Measurements from ENCODE around the gene HOXD9.

Gene HOXD9

GRCh38 chr2:176103742-176104315, 18.7 kb upstream of the HOXD9 start:
- H3K4me3 ChIP-seq (ENCODE audit: low read depth, low read length): no peak overlapping the region
- ChIA-PET POLR2A (no interaction called here), CTCF (interaction anchor here (1.0 to 2.3 kb wide), 9 partner anchors 9 to 1406 kb away, joined by 3 to 8 read pairs (median 4); partner anchors contain the start of gene HOXD10)
- TF ChIP-seq, protein P1, sequence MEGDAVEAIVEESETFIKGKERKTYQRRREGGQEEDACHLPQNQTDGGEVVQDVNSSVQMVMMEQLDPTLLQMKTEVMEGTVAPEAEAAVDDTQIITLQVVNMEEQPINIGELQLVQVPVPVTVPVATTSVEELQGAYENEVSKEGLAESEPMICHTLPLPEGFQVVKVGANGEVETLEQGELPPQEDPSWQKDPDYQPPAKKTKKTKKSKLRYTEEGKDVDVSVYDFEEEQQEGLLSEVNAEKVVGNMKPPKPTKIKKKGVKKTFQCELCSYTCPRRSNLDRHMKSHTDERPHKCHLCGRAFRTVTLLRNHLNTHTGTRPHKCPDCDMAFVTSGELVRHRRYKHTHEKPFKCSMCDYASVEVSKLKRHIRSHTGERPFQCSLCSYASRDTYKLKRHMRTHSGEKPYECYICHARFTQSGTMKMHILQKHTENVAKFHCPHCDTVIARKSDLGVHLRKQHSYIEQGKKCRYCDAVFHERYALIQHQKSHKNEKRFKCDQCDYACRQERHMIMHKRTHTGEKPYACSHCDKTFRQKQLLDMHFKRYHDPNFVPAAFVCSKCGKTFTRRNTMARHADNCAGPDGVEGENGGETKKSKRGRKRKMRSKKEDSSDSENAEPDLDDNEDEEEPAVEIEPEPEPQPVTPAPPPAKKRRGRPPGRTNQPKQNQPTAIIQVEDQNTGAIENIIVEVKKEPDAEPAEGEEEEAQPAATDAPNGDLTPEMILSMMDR (IDR thresholded peaks at IDR 0.05; ENCODE audit: insufficient read depth, low read length, missing control alignments): no peak
- no peak for DNase-seq (ENCODE audit: low read depth, low spot score)

DNA sequence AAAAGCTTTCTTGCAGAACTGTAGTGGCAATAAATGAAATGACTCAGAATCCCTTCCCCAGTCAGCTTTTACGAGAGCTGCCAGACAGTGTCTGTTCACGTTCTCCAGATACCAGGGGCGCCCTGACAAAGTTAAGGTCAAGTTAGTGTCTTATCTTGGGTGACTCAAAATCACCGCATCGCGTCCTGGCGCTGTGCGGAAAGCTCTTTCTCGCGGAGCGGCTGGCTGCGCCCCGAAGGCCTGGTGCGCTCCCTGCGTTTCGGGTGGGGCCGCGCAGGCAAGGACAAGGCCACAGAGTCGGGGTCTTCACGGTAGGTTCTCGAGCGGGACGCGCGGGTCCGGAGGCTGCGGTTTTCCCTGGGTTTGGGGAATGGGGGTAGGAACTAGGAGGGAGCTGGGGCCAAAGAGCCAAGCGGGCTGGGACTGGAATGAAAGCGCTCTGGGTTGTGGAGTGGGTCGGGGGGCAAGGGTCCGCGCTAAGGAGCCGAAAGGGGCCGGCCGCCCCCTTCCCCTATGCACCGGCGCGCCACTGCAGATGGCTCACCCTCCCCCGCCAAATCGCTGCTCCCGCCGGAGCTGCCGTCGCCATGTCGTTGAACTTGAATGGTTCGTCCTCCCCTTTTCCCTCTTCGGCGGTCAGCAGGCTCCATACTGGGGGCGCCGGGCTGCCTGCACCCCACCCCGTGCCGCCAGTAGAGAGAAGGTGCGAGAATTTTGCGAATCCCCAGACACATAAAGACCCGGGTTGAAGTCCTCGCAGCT, 18.0 kb upstream of the HOXD9 start:
- TF ChIP-seq, protein P1 (IDR thresholded peaks at IDR 0.05; ENCODE audit: insufficient read depth, low read length, missing control alignments): no peak
- peak overlapping the region; percentile 3; the same call in 1 of the 2 replicates for H3K4me3 ChIP-seq (ENCODE audit: low read depth, low read length)
- CTCF ChIA-PET: interaction anchor here (0.6 to 2.3 kb wide), 11 partner anchors 9 to 1407 kb away, joined by 3 to 8 read pairs (median 3); partner anchors contain the start of gene HOXD10
- DNase-seq (ENCODE audit: low read depth, low spot score): no peak
- POLR2A ChIA-PET: no interaction called here

DNA sequence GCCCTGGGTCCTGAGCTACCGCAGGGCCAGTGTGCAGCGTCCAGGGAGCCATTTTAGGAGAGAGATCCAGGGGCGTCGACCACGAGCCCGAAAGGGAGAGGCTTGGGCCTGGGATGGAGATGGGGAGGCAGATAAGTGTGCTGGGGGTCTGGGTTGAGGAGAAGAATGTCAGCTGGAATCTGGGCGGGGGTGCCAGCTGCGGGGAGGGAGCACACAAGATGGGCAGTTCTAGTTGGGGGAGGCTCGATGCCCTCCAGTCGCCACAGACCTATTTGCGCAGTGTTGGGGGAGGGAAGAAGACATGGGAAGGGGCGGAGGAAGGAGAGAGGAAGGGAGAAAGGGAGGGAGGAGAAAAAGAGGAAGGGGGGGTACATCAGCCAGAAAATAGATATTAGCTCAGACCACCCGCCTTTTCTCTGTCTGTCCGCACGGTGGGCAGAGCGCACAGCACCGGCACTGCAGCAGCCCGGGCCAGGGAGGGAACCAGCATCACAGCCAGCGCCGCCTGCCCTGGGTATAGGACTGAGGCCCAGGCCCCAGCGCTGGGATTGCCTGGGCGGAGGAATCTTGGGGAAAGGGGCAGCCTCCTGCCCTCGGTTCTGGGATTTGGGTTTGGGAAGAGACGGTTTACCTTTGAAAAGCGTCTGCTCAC, 17.3 kb upstream of the HOXD9 start:
- ChIA-PET CTCF (interaction anchor here (0.6 to 1.9 kb wide), 6 partner anchors 9 to 1408 kb away, joined by 3 to 8 read pairs (median 4); partner anchors contain the start of gene HOXD10), POLR2A (no interaction called here)
- H3K4me3 ChIP-seq (ENCODE audit: low read depth, low read length): no peak overlapping the region
- TF ChIP-seq, protein P1 (IDR thresholded peaks at IDR 0.05; ENCODE audit: insufficient read depth, low read length, missing control alignments): no peak
- no peak for DNase-seq (ENCODE audit: low read depth, low spot score)

DNA sequence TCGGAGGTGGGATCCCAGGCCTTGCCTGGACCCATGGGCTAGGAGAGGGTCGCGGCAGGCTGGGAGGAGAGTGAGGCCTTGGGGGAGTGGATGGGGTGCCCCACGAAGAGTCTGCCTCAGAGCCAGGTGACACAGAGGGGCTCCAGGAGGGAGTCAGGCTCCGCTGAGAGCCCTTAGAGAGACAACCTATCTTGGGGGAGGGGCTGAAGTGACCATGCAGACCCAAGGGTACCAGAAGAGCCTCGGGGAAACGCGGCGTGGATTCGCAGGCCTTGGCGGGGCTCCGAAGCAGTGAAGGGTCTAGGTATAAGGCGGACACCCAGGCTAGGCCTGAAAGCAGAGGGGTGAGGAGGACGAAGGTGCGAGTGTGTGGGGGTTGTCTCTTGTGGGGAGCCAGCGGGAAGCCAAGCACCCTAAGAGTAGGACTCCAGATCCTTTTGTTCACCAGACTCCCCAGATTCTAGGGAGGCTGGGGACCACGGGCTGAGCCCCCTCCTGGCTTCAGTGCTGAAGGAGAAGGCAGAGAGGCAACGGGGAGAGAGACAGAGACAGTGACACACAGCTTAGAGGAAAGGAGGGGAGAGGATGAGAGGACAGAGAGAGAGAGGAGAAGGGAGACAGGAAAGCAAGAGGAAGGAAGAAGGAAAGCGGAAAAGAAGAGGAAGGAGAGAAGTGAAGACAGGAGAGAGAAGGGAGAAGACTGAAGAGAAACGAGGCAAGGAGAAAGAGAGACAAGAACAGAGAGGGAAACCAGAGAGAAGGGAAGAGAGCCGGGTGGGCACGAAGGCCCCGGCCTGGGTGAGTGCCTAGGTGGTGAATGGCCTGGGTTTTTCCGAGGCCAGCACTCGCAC, 16.6 kb upstream of the HOXD9 start:
- DNase-seq (ENCODE audit: low read depth, low spot score): no peak

DNA sequence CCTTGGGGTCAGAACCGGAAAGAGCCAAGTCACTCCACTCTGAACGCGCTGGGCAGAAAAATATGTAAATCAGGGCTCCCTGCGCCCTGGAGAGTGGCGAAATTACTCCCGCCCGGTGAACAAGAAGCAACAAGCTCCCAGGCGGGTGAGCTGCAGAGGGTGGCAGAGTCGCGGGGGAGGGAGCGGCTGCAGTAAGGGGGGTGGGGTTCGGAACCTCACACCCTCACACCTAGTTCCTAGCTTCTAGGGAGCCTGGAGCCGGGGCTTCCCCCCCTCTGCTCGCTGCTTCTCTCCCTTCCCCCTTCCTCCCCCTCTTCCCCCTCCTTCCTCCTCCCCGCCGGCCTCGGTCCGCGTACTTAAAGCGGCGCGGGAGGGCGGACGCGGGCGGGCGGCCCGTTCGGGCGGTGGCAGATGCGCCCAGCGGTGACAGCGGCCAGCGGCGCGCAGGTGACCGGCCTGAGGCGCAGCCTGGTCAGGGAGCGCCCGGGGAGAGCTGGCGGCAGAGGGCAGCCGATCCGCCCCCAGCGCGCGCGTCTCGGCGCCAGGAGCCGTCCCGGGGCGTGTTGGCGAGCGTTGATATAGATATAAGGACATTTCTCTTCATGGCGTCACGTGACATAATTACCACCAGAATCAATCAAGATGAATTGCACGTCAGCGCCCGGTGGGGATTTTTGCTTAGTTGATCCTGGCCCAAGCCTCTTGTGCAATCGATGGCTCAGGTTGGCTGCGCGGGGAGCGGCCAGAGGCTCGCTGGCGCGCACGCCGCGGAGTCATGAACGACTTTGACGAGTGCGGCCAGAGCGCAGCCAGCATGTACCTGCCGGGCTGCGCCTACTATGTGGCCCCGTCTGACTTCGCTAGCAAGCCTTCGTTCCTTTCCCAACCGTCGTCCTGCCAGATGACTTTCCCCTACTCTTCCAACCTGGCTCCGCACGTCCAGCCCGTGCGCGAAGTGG, 15.7 kb upstream of the HOXD9 start, which contains the start of gene HOXD11:
Gene HOXD11, plus strand, starts transcription at position 700 of the 959 bp plus-strand sequence. Its CDS starts 76 bp downstream, at position 776.
- TF ChIP-seq, protein P1 (IDR thresholded peaks at IDR 0.05; ENCODE audit: insufficient read depth, low read length, missing control alignments): no peak
- ChIA-PET CTCF (interaction anchor here (1.4 kb wide), 1 partner anchor 12 kb away, joined by 4 read pairs; no protein-coding TSS in a partner anchor), POLR2A (no interaction called here)
- H3K4me3 ChIP-seq (ENCODE audit: low read depth, low read length): no peak within 1 kb of the TSS
- DNase-seq (ENCODE audit: low read depth, low spot score): no peak

More for the DNA sequence above, 16.6 kb upstream of the HOXD9 start:
- H3K4me3 ChIP-seq (ENCODE audit: low read depth, low read length): no peak overlapping the region
- CTCF ChIA-PET: interaction anchor here (1.4 to 1.9 kb wide), 2 partner anchors 8 to 11 kb away, joined by 4 to 8 read pairs; no protein-coding TSS in a partner anchor
- TF ChIP-seq, protein P1 (IDR thresholded peaks at IDR 0.05; ENCODE audit: insufficient read depth, low read length, missing control alignments): no peak
- POLR2A ChIA-PET: no interaction called here

Measured in AG04449 (cell line).